Measurements from ENCODE around the gene GRK4. TPM values are rescaled to one million over a fixed set of nuclear protein-coding genes. Genes with fewer than 3 reads are reported as not detected.

GRK4 gene
- total RNA-seq, 3 donors from 2014 or later (not counting 1 experiment from before 2014, with no cell fraction given), result 2.0 to 6.4 (median 5.1) TPM

- TF ChIP-seq CTCF (IDR thresholded peaks at IDR 0.05), result no peak
- no peak overlapping the region for H3K27ac ChIP-seq (ENCODE audit: low read length)
- no peaks in the 10 kb centered on the region for H3K9me3 ChIP-seq (ENCODE audit: control insufficient read depth, insufficient read depth, low read length)
- ATAC-seq (no peak), DNase-seq (no peak)
- intact Hi-C loops (cut with micrococcal nuclease), result no loop called here
- Mint-ChIP-seq H3K36me3 (no peaks in the 10 kb centered on the region), H3K4me1 (peaks cover 23 to 27% of the 10 kb centered on the region in 2 donors), H3K27ac (peak overlapping the region; percentile 38 to 72), H3K27me3 (ENCODE audit: low read depth in 2 of 2) (no peaks in the 10 kb centered on the region), H3K4me3 (no peak overlapping the region), H3K9me3 (no peaks in the 10 kb centered on the region)
- H3K4me3 ChIP-seq (ENCODE audit: low read length), result no peak overlapping the region
- H3K36me3 ChIP-seq (ENCODE audit: control insufficient read depth, insufficient read depth, low read length), result peaks cover 74% of the 10 kb centered on the region
- WGBS (ENCODE audit: insufficient coverage), result 96% methylated on average over 41 of the region's 41 CpGs
- peaks cover 25% of the 10 kb centered on the region for H3K4me1 ChIP-seq (ENCODE audit: control insufficient read depth, insufficient read depth, low read length)
- no peaks in the 10 kb centered on the region for H3K27me3 ChIP-seq (ENCODE audit: control insufficient read depth, insufficient read depth, low read length)
These were observed 37.2 kb upstream of the GRK4 start for GRCh38 chr4:2925931-2926860.

GRCh38 chr4:2927016-2927695 is 36.2 kb upstream of the GRK4 start:
- Mint-ChIP-seq H3K9me3 (no peaks in the 10 kb centered on the region), H3K4me3 (no peak overlapping the region), H3K27ac (peak overlapping the region; percentile 53 to 72), H3K4me1 (peaks cover 21 to 26% of the 10 kb centered on the region in 2 donors), H3K36me3 (no peaks in the 10 kb centered on the region), H3K27me3 (ENCODE audit: low read depth in 2 of 2) (no peaks in the 10 kb centered on the region)
- 95% methylated on average over 18 of the region's 18 CpGs for WGBS (ENCODE audit: insufficient coverage)
- ATAC-seq, result no peak
- no peak for TF ChIP-seq CTCF (IDR thresholded peaks at IDR 0.05)
- no peaks in the 10 kb centered on the region for H3K9me3 ChIP-seq (ENCODE audit: control insufficient read depth, insufficient read depth, low read length)
- H3K4me3 ChIP-seq (ENCODE audit: low read length), result no peak overlapping the region
- intact Hi-C loops (cut with micrococcal nuclease), result no loop called here
- H3K4me1 ChIP-seq (ENCODE audit: control insufficient read depth, insufficient read depth, low read length), result peaks cover 33% of the 10 kb centered on the region
- H3K27ac ChIP-seq (ENCODE audit: low read length), result no peak overlapping the region
- no peak for DNase-seq
- H3K27me3 ChIP-seq (ENCODE audit: control insufficient read depth, insufficient read depth, low read length), result no peaks in the 10 kb centered on the region
- H3K36me3 ChIP-seq (ENCODE audit: control insufficient read depth, insufficient read depth, low read length), result peaks cover 77% of the 10 kb centered on the region

- ATAC-seq, result no peak
- Mint-ChIP-seq H3K27me3 (ENCODE audit: low read depth in 2 of 2) (no peaks in the 10 kb centered on the region), H3K36me3 (no peaks in the 10 kb centered on the region), H3K4me3 (no peak overlapping the region), H3K4me1 (peaks cover 17 to 24% of the 10 kb centered on the region in 2 donors), H3K9me3 (no peaks in the 10 kb centered on the region), H3K27ac (peak overlapping the region; percentile 46 to 53)
- no peaks in the 10 kb centered on the region for H3K9me3 ChIP-seq (ENCODE audit: control insufficient read depth, insufficient read depth, low read length)
- no peak overlapping the region for H3K4me3 ChIP-seq (ENCODE audit: low read length)
- no peak overlapping the region for H3K27ac ChIP-seq (ENCODE audit: low read length)
- no peak for TF ChIP-seq CTCF (IDR thresholded peaks at IDR 0.05)
- DNase-seq, result no peak
- intact Hi-C loops (cut with micrococcal nuclease), result no loop called here
- peaks cover 77% of the 10 kb centered on the region for H3K36me3 ChIP-seq (ENCODE audit: control insufficient read depth, insufficient read depth, low read length)
- H3K4me1 ChIP-seq (ENCODE audit: control insufficient read depth, insufficient read depth, low read length), result peaks cover 33% of the 10 kb centered on the region
- WGBS (ENCODE audit: insufficient coverage), result 95% methylated on average over 12 of the region's 12 CpGs
- no peaks in the 10 kb centered on the region for H3K27me3 ChIP-seq (ENCODE audit: control insufficient read depth, insufficient read depth, low read length)
These were observed 35.7 kb upstream of the GRK4 start for GRCh38 chr4:2927696-2928075.
